GM12878 (cell line): ENCODE measurements around the gene BTG1. TPM values are rescaled to one million over a fixed set of nuclear protein-coding genes. Genes with fewer than 3 reads are reported as not detected.

Experiments
- ASH2L ChIP-seq: fragments of 300-600, 200-600 bp; sonication (generic); IDR thresholded peaks from 2 replicates; pipeline ENCODE4 v1.6.1; 2017; ENCODE audit warnings: low read depth, mild to moderate bottlenecking, borderline replicate concordance
- POLR2AphosphoS2 ChIP-seq: IDR thresholded peaks from 2 replicates; pipeline ENCODE4 v1.6.1; 2011; ENCODE audit warnings: low read depth, mild to moderate bottlenecking, low read length, improper control_type of control experiment, moderate library complexity
- TAF1 ChIP-seq: IDR thresholded peaks from 2 replicates; pipeline ENCODE4 v1.6.1; 2011; ENCODE audit warnings: mild to moderate bottlenecking, low read depth, low read length, borderline replicate concordance
- polyA plus RNA-seq, 11 experiments: library from polyadenylated mRNA; depleted of rRNA in 4 of 11; unstranded in 6 of 11; stranded (reverse) in 5 of 11; fragments of >200 nt; fragmentation: Nextera tagmentation in 4 of 11; fragmentation: Illumina TruSeq in 1 of 11; extraction: Ambion mirVana in 4 of 11; extraction: Trizol in 1 of 11; gene quantifications; 1 replicate in 1 of 11; 2 replicates in 10 of 11; pipeline versions ENCODE4 v1.2.1 to v1.2.3, GENCODE V29; 2011 to 2016; ENCODE audit warnings: inconsistent platforms in 2 of 11, missing spikeins in 2 of 11, low read depth in 1 of 11
- total RNA-seq, 4 experiments: library from RNA; depleted of rRNA in 3 of 4; stranded (reverse); fragments of >200 nt in 3 of 4; fragmentation: Illumina TruSeq in 1 of 4; extraction: Trizol in 1 of 4; gene quantifications; 2 replicates each; pipeline versions ENCODE4 v1.2.1 to v1.2.3, GENCODE V29; 2013 to 2021
- TF ChIP-seq, protein P1 (sequence below), 3 experiments: IDR thresholded peaks in 2 of 3; conservative IDR thresholded peaks in 1 of 3; 2 replicates each; pipeline ENCODE4 v1.5.1; 2011; ENCODE audit warnings: low read depth in 3 of 3, low read length in 3 of 3, mild to moderate bottlenecking in 3 of 3, control low read depth in 2 of 3, moderate library complexity in 2 of 3, inconsistent platforms in 1 of 3, mixed read lengths in 1 of 3; ENCODE audit not compliant: control insufficient read depth in 2 of 3, insufficient read depth in 1 of 3; ENCODE audit errors: extremely low read depth in 1 of 3
- TF ChIP-seq, protein P2 (sequence below): fragments of 450-650 bp; formaldehyde crosslinking; IDR thresholded peaks from 2 replicates; pipeline ENCODE4 v1.4.0; 2022; ENCODE audit warnings: mild to moderate bottlenecking, moderate library complexity

Gene BTG1
- total and polyA plus RNA-seq, 10 of the 15 experiments (the other 5 are each of a cell fraction or from before 2014, with no cell fraction given): 23.7 to 194 (median 56.4) TPM

DNA sequence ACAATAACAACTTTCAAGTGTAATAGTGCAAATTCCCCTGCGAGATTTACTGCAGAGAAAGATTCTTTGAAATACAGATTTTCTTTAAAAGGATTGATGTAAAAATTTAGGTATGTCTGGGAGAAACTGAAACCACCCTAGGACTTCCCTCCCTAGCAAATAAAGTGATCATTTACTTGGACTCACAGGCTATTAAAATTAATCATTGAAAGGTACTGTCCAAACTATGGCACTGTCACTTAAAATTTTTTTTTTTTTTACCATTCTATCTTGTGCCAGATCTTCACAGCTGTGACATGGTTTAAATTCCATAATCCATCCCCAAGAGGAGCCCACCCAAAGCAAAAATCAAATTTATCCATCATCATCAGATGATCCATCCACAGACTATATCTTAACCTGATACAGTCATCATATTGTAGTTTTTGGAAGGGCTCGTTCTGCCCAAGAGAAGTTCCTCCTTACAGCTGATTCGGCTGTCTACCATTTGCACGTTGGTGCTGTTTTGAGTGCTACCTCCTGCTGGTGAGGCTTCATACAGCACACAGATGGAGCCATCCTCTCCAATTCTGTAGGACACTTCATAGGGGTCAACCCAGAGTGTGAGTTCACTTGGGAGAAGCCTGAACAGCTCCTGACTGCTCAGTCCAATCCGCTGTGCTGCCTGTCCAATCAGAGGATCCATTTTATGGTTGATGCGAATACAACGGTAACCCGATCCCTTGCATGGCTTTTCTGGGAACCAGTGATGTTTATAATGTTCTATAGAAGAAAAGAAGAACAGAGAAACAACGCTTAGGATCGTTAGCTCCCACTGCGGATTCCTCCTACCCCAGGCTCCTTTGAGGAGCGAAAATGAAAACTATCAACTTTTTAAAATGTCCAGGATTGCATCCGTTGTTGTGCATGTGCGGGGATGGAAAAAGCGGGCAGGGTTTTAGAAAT, 1.7 kb downstream of the BTG1 start (continued):
- TF ChIP-seq, protein P1, sequence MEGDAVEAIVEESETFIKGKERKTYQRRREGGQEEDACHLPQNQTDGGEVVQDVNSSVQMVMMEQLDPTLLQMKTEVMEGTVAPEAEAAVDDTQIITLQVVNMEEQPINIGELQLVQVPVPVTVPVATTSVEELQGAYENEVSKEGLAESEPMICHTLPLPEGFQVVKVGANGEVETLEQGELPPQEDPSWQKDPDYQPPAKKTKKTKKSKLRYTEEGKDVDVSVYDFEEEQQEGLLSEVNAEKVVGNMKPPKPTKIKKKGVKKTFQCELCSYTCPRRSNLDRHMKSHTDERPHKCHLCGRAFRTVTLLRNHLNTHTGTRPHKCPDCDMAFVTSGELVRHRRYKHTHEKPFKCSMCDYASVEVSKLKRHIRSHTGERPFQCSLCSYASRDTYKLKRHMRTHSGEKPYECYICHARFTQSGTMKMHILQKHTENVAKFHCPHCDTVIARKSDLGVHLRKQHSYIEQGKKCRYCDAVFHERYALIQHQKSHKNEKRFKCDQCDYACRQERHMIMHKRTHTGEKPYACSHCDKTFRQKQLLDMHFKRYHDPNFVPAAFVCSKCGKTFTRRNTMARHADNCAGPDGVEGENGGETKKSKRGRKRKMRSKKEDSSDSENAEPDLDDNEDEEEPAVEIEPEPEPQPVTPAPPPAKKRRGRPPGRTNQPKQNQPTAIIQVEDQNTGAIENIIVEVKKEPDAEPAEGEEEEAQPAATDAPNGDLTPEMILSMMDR (IDR thresholded peaks at IDR 0.05 in 2 of 3, conservative IDR thresholded peaks at IDR 0.05 in 1 of 3; ENCODE audit: control insufficient read depth in 2 of 3, extremely low read depth in 1 of 3, insufficient read depth in 1 of 3, low read depth in 3 of 3, low read length in 3 of 3): peak; percentile 68 to 80 (median 73)
- TF ChIP-seq POLR2AphosphoS2: peak; percentile 79; the same call in 1 of the 2 replicates
- TF ChIP-seq, protein P2, sequence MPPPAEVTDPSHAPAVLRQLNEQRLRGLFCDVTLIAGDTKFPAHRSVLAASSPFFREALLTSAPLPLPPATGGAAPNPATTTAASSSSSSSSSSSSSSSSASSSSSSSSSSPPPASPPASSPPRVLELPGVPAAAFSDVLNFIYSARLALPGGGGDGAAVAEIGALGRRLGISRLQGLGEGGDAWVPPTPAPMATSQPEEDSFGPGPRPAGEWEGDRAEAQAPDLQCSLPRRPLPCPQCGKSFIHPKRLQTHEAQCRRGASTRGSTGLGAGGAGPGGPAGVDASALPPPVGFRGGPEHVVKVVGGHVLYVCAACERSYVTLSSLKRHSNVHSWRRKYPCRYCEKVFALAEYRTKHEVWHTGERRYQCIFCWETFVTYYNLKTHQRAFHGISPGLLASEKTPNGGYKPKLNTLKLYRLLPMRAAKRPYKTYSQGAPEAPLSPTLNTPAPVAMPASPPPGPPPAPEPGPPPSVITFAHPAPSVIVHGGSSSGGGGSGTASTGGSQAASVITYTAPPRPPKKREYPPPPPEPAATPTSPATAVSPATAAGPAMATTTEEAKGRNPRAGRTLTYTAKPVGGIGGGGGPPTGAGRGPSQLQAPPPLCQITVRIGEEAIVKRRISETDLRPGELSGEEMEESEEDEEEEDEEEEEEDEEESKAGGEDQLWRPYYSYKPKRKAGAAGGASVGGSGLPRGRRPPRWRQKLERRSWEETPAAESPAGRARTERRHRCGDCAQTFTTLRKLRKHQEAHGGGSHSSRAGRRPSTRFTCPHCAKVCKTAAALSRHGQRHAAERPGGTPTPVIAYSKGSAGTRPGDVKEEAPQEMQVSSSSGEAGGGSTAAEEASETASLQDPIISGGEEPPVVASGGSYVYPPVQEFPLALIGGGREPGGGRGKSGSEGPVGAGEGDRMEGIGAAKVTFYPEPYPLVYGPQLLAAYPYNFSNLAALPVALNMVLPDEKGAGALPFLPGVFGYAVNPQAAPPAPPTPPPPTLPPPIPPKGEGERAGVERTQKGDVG: no peak
- TF ChIP-seq ASH2L: no peak
- peak; percentile 44; the same call in 1 of the 2 replicates for TF ChIP-seq TAF1
